ENCODE data around the gene EPS15. TPM values are rescaled to one million over a fixed set of nuclear protein-coding genes. Genes with fewer than 3 reads are reported as not detected.

Gene EPS15
- total and polyA plus RNA-seq, 2 of the 8 experiments (the other 6 are each of a cell fraction or from before 2014, with no cell fraction given), result 15.9 to 57.2 TPM

DNA sequence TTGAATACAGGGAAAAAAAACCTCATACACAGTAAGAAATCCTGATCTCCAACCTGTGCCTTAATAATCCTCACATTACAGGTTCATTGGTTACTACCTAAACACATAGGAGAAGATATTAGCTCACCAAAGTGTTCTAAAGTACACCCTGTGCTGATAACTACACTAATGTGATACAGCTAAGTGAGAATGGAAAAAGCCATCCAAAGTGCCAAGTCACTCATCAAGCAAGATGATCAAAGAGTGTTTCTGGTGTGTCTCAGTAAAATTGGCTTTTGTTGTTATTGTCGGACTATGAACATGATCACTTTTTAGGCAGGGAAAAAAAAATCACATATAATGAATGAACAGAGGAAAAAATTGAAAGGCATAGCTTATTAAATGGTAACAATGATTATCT is 31.4 kb downstream of the EPS15 start (continued):
- TF ChIP-seq EP300 (IDR thresholded peaks at IDR 0.05; ENCODE audit: borderline replicate concordance in 1 of 2, low read depth in 2 of 2, low read length in 2 of 2), result no peak

GRCh38 chr1:51484591-51484990 is 34.5 kb downstream of the EPS15 start:
- Histone ChIP-seq H3K4me2 (ENCODE audit: insufficient read depth in 1 of 2, low read depth in 2 of 2, low read length in 2 of 2) (no peak overlapping the region), H3K27ac (ENCODE audit: low read depth, low read length) (no peak overlapping the region), H2BK15ac (ENCODE audit: low read length) (no peak overlapping the region), H2AFZ (ENCODE audit: low read length) (no peak overlapping the region), H4K91ac (replicated peaks; ENCODE audit: insufficient read length, low read length) (no peak overlapping the region), H3K23ac (ENCODE audit: insufficient read length) (no peak overlapping the region), H3K36me3 (ENCODE audit: control insufficient read depth in 2 of 4, insufficient read depth in 4 of 4, low read length in 3 of 4) (no peaks in the 10 kb centered on the region), H3K79me2 (ENCODE audit: control insufficient read depth in 1 of 2, insufficient read depth in 2 of 2, low read length in 2 of 2) (peaks cover 0 to 5% of the 10 kb centered on the region in 2 experiments; a peak in 2 of 4 replicates), H4K20me1 (replicated peaks in 1 of 2; ENCODE audit: control insufficient read depth in 1 of 2, insufficient read depth in 2 of 2, low read length in 2 of 2) (no peaks in the 10 kb centered on the region), H3K27me3 (replicated peaks in 1 of 4; ENCODE audit: control insufficient read depth in 3 of 4, extremely low read depth in 1 of 4, insufficient read depth in 3 of 4, low read length in 3 of 4) (no peaks in the 10 kb centered on the region), H3K56ac (replicated peaks; ENCODE audit: insufficient read length, low read depth, low read length) (no peak overlapping the region), H4K8ac (ENCODE audit: extremely low read depth, insufficient read depth, low read length) (no peak overlapping the region), H3K23me2 (ENCODE audit: low read depth, low read length) (no peaks in the 10 kb centered on the region), H3K9ac (replicated peaks in 1 of 4; ENCODE audit: extremely low read depth in 1 of 4, low read depth in 3 of 4, low read length in 3 of 4) (no peak overlapping the region), H2BK20ac (ENCODE audit: low read length) (no peak overlapping the region), H2BK12ac (ENCODE audit: low read depth, low read length) (no peak overlapping the region), H4K5ac (ENCODE audit: insufficient read length, low read depth, low read length) (no peak overlapping the region), H2AK5ac (ENCODE audit: low read depth, low read length) (no peak overlapping the region), H3K14ac (ENCODE audit: insufficient read length) (no peak overlapping the region), H3K9me3 (ENCODE audit: insufficient read depth in 2 of 2, low read depth in 1 of 2, low read length in 1 of 2) (no peaks in the 10 kb centered on the region), H3K4ac (replicated peaks; ENCODE audit: insufficient read length, low read depth, low read length) (no peak overlapping the region), H2BK120ac (replicated peaks; ENCODE audit: low read depth, low read length) (no peak overlapping the region), H3K4me1 (replicated peaks in 1 of 4; ENCODE audit: control insufficient read depth in 3 of 4, insufficient read depth in 4 of 4, low read length in 3 of 4) (no peaks in the 10 kb centered on the region), H3K4me3 (ENCODE audit: extremely low read depth in 1 of 4, insufficient read depth in 2 of 4, low read depth in 3 of 4, low read length in 4 of 4) (no peak overlapping the region), H2BK5ac (ENCODE audit: low read depth, low read length) (no peak overlapping the region), H3K18ac (ENCODE audit: extremely low read depth, low read length) (no peak overlapping the region), H3K79me1 (ENCODE audit: low read depth, low read length) (no peaks in the 10 kb centered on the region)
- ChIA-PET POLR2A (ENCODE audit: partially characterized antibody) (no interaction called here), CTCF (ENCODE audit: partially characterized antibody) (interaction anchor here (1.0 kb wide), 1 partner anchor 9 kb away, joined by 3 read pairs; no protein-coding TSS in a partner anchor)
- DNase-seq (ENCODE audit: low read depth in 1 of 2, low spot score in 2 of 2) (no peak), FAIRE-seq (no peak)
- TF ChIP-seq EZH2 (IDR thresholded peaks at IDR 0.05; ENCODE audit: low read depth, low read length, severe bottlenecking) (no peak), SIX5 (IDR thresholded peaks at IDR 0.05; ENCODE audit: low read depth, low read length) (no peak), YY1 (IDR thresholded peaks at IDR 0.05; ENCODE audit: low read depth, low read length) (no peak), SIRT6 (IDR thresholded peaks at IDR 0.05; ENCODE audit: low read length) (no peak), SP1 (IDR thresholded peaks at IDR 0.05; ENCODE audit: low read depth, low read length) (no peak), CREB1 (IDR thresholded peaks at IDR 0.05) (no peak), CBX8 (IDR thresholded peaks at IDR 0.05; ENCODE audit: borderline replicate concordance, low read depth, low read length) (no peak), ATF3 (IDR thresholded peaks at IDR 0.05; ENCODE audit: insufficient read depth, low read depth, low read length) (no peak), SUZ12 (IDR thresholded peaks at IDR 0.05; ENCODE audit: low read length) (no peak), TCF12 (IDR thresholded peaks at IDR 0.05; ENCODE audit: low read depth, low read length) (no peak), CTBP2 (IDR thresholded peaks at IDR 0.05; ENCODE audit: borderline replicate concordance, insufficient read depth, insufficient read length, low read length) (no peak), NRF1 (IDR thresholded peaks at IDR 0.05; ENCODE audit: low read depth, low read length) (no peak), CEBPB (IDR thresholded peaks at IDR 0.05; ENCODE audit: low read depth, low read length) (no peak)

Measured in H1 (cell line).